NCI-H2171 treated with DMSO at 0.1 percent for 48 hours (cell line): ENCODE results near the gene RASL12.
"Not testable (repeated sequence)": the region's sequence is repeated elsewhere in the genome, so short reads cannot be mapped to it uniquely, and the experiment has no call there.

Experiments
- DNase-seq: peaks from one replicate; lab custom pipeline; 2025; lab: John Stamatoyannopoulos, UW

Gene RASL12

GRCh38 chr15:65055201-65055870, 12.5 kb downstream of the RASL12 start:
- no peak for DNase-seq

- DNase-seq = peak; percentile 47
Observed at GRCh38 chr15:65054333-65055200, 13.2 kb downstream of the RASL12 start.

GRCh38 chr15:65052956-65053355, 14.8 kb downstream of the RASL12 start:
- no peak for DNase-seq

GRCh38 chr15:65051266-65051665, 16.5 kb downstream of the RASL12 start:
- DNase-seq = no peak

- no peak for DNase-seq
Observed at GRCh38 chr15:65050270-65050669, 17.5 kb downstream of the RASL12 start.

- DNase-seq = peak; percentile 95
Observed at GRCh38 chr15:65049418-65049840, 18.4 kb downstream of the RASL12 start.

GRCh38 chr15:65048241-65048640, 19.6 kb downstream of the RASL12 start:
- DNase-seq = no peak

- DNase-seq = no peak
Observed at GRCh38 chr15:65044724-65045481, 22.9 kb downstream of the RASL12 start, which contains the start of gene SLC51B. Gene SLC51B, plus strand, starts transcription at chr15:65045387. Its CDS starts 4,618 bp downstream, at chr15:65050005.

GRCh38 chr15:65044218-65044617, 23.6 kb downstream of the RASL12 start:
- not testable (repeated sequence) for DNase-seq

- no peak for DNase-seq
Observed at GRCh38 chr15:65042776-65043327, 24.9 kb downstream of the RASL12 start.

GRCh38 chr15:65041787-65042186, 26.0 kb downstream of the RASL12 start:
- no peak for DNase-seq

- DNase-seq = no peak
Observed at GRCh38 chr15:65040461-65040860, 27.3 kb downstream of the RASL12 start.

- DNase-seq = no peak
Observed at GRCh38 chr15:65038836-65039235, 29.0 kb downstream of the RASL12 start.

GRCh38 chr15:65038428-65038827, 29.4 kb downstream of the RASL12 start:
- no peak for DNase-seq

GRCh38 chr15:65037309-65037708, 30.5 kb downstream of the RASL12 start:
- DNase-seq = no peak

- no peak for DNase-seq
Observed at GRCh38 chr15:65034719-65035118, 33.1 kb downstream of the RASL12 start.

GRCh38 chr15:65033659-65034269, 34.0 kb downstream of the RASL12 start:
- peak; percentile 66 for DNase-seq

GRCh38 chr15:65032801-65033537, 34.8 kb downstream of the RASL12 start:
- peak; percentile 22 for DNase-seq

- no peak for DNase-seq
Observed at GRCh38 chr15:65029736-65030208, 38.0 kb downstream of the RASL12 start.

GRCh38 chr15:65028921-65029735, 38.7 kb downstream of the RASL12 start, which contains the start of gene MTFMT:
Gene MTFMT, minus strand, starts transcription at chr15:65029639. Its CDS starts 26 bp downstream, at chr15:65029613.
- DNase-seq = peak; percentile 79
